GM21390 (cell line): Measurements from ENCODE around the gene TMPRSS7.

ENCODE experiments used
- ATAC-seq: cut with Tn5 transposase; IDR thresholded peaks from one replicate; pipeline ENCODE4 v1.9.1; 2021; ENCODE audit not compliant: unreplicated experiment

Gene TMPRSS7

GRCh38 chr3:112092496-112093179, 58.1 kb downstream of the TMPRSS7 start:
- ATAC-seq = no peak

- no peak for ATAC-seq
Measured at GRCh38 chr3:112093180-112093522, 58.6 kb downstream of the TMPRSS7 start.

- no peak for ATAC-seq
Measured at GRCh38 chr3:112095731-112096130, 61.2 kb downstream of the TMPRSS7 start.

DNA sequence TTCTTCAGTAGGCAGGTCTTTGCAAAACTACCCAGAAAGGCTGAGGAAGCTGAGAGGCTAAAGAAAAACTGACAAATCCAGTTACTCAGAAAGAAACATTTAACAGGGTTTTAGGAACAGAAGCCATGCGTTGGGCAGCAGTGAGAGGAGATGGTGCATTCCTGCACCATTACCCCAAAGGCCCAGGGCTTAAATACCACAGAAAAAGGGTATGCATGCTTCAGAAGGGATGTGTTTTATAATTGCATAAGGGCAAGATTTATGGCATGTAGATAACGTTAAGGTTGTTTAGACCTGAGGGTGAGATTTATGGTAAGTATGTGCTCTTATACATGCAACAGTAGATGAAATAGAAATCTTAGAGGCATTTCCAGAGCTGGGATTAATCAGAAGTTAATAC, 61.6 kb downstream of the TMPRSS7 start:
- no peak for ATAC-seq

DNA sequence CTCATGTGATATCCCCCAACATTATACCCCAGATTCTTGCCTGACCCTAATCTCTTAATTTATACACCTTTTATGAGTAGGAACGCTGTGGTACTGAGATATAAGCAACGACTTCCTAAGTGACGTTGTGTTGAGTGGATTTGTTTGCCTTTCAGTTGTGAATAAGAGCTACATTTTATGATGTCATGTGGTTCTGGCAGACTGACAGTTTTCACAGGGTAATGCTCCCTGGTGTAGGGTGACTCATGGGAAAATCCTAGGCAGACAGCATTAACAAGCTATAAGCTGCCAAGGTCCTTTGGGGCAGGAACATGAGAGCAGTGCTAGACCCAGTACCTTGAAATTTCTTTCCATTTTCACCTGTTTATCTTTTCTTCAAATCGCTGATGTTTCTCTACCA, 62.8 kb downstream of the TMPRSS7 start:
- no peak for ATAC-seq

- no peak for ATAC-seq
Measured at GRCh38 chr3:112101916-112102315, 67.4 kb downstream of the TMPRSS7 start.

DNA sequence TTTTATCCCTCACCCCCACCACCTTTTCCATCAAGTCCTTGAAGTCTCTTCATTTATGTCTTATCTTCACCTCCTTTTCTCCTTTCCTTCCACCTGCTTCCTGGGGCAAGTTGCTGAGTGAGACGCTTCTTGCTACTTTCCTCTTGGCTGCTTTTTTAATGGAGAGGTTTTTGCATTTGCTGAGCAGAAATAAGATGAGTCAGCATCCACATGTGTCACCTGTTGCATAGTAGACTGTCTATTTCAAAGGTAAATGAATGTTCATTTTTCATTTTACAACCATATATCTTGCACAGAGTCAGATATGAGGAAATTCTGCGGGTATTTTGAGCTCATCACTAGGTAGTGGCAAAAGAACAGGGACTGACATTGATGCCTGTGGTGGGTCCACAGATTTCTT, 70.2 kb downstream of the TMPRSS7 start:
- no peak for ATAC-seq

DNA sequence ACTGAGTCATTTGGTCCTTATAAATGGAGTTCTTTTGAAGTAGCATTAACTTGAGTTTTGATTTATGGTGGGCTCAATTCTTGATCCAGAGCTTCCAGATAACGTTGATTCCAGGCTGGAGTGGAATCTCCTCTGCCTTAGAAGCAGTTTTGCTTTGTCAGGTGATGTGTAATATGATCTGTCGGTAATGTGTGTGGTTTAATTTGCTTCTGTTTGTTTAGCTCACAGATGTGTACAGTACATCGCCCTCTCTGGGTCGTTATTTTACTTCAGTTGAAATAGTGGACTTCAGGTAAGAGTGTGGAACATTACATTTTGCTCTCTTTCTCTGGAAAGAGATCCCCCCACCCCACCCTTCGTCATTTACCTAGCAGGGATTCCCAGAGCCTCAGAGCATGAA, 74.8 kb downstream of the TMPRSS7 start:
- ATAC-seq = no peak

DNA sequence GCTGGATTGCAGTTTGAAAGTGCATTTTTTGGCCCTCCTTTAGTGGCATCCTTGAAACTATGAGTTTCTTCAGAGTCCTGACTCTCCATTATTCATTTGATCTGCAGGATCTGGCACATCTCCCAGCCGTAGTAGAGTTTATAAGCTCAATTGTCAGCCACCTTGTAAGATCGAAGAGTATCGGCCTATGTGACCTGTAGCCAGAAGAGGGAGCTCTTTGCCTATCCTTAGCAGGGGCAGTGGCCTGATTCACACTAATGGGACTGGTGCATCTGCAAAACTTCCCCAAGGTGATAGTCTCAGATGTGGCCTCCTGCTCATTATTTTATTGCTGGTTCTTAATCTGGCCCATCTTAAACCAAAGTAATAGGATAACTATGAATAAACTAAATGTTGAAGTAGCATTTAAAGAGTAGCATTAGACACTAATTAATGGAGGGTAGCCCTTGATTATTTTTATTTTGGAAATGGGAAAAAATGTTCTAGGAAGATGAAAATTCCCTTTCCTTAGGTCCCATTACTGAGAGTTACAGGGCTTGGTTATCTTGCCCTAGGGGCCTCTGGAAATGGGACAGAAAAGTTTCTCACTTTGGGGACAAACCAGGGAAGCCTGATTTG, 77.4 kb downstream of the TMPRSS7 start:
- peak; percentile 43 for ATAC-seq

- peak; percentile 30 for ATAC-seq
Measured at GRCh38 chr3:112114576-112115160, 80.1 kb downstream of the TMPRSS7 start.

- ATAC-seq = peak; percentile 31
Measured at GRCh38 chr3:112115161-112115739, 80.7 kb downstream of the TMPRSS7 start.

- no peak for ATAC-seq
Measured at GRCh38 chr3:112115806-112116383, 81.4 kb downstream of the TMPRSS7 start.

GRCh38 chr3:112116748-112117186, 82.2 kb downstream of the TMPRSS7 start:
- no peak for ATAC-seq

DNA sequence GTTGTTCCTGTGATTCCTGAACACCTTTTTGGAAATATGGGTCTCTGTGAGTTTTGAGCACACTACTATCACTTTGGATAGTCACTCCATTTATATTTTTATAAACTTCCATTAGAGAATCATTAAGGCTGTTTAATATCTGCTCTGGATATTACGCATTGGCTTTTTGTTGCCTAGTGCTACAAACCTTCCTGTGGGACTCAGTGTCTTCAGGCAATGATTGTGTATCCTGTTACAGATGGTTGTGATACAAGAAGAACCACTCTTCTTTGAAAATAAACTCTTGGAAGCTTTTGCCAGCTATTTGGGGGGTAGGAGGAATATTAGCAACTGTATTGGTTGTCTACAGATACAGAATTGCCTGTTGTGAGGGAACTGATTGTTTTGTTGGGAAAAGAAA, 82.9 kb downstream of the TMPRSS7 start:
- no peak for ATAC-seq

DNA sequence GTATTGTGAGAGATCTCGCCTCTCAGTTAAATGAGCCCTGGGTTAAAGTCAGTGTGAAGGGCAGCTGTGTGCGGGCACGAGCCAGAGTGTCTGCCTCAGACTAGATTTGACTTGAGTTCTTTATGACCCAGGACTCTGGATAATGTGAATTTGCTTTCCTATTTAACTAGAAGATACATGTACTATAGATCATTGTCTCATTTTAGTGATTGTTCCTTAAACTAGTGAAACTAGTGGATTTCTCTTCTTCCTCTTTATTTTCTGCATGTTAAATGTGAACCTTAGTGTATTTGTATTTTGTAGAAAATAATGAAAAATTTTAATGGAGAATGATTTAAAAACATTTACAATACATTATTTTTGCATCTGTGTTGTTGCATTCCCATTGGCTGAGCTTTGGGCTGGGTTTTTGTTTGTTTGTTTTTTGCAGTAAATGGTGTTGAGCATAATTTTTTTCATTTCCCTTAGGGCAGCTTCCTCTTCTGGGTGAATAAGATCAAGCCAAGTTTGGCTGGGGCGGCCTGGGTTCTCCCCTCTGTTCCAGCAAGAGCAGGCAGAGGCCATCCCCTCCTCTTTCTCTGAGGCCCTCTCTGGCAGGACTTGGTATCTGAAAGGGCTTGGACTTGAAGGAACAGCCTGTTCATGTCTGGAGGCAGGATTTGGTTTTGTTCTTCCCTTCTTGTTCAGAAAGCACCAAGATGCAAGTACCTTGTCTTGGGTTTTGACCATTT, 83.5 kb downstream of the TMPRSS7 start:
- no peak for ATAC-seq

- ATAC-seq = no peak
Measured at GRCh38 chr3:112119962-112120836, 85.7 kb downstream of the TMPRSS7 start.

GRCh38 chr3:112121577-112122547, 87.3 kb downstream of the TMPRSS7 start:
- no peak for ATAC-seq

- ATAC-seq = no peak
Measured at GRCh38 chr3:112122870-112123269, 88.3 kb downstream of the TMPRSS7 start.

DNA sequence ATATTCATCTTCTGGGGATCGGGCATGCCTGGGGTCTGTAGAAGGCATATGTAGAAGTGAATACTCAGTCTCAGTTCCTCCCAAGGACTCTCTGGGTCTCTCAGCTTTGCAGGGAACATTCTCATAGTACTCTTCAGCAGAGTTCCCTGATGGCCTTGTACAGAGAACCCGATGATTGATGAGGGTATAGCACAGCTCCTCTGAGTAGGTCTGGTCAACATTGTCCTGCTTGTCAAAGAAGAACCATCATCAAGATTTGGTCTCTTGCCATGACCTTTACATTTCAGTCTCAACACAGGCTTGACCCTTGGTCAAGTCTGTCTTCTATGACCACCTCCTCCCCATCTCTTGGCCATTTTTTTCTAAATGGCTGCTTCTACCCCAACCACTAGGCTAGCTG, 89.0 kb downstream of the TMPRSS7 start:
- ATAC-seq = no peak
